B cell (primary cell): Measurements from ENCODE around the gene USH2A.

Source experiments
- EZH2 ChIP-seq: IDR thresholded peaks from 2 replicates; pipeline ENCODE4 v1.6.1; 2012; ENCODE audit warnings: borderline replicate concordance, low read depth, mild to moderate bottlenecking, moderate library complexity, low read length; ENCODE audit not compliant: insufficient read depth, poor library complexity, severe bottlenecking
- TF ChIP-seq, protein P1 (sequence below): fragments of 200-600 bp; IDR thresholded peaks from one replicate; pipeline ENCODE4 v1.8.0; 2022; ENCODE audit warnings: antibody characterized with exemption, mild to moderate bottlenecking

DNA sequence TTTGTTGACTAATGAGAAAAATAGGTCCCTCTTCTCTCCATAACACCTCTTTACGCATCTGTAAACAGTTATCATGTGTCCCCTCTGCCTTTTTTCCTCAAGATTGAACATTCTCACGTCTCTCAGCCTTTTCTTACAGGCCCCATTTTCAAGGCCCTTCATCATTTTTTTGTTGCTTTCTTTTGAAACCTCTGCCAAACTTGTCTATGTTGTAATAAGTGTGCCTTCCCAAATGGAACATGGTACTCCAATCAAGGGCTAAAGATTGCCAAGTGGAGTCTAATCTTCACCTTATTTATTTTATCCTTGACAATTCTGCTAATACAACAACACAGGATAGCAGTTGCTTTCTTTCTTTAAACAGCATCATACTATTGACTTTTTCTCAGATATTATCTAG, 280.3 kb downstream of the USH2A start:
- TF ChIP-seq, protein P1, sequence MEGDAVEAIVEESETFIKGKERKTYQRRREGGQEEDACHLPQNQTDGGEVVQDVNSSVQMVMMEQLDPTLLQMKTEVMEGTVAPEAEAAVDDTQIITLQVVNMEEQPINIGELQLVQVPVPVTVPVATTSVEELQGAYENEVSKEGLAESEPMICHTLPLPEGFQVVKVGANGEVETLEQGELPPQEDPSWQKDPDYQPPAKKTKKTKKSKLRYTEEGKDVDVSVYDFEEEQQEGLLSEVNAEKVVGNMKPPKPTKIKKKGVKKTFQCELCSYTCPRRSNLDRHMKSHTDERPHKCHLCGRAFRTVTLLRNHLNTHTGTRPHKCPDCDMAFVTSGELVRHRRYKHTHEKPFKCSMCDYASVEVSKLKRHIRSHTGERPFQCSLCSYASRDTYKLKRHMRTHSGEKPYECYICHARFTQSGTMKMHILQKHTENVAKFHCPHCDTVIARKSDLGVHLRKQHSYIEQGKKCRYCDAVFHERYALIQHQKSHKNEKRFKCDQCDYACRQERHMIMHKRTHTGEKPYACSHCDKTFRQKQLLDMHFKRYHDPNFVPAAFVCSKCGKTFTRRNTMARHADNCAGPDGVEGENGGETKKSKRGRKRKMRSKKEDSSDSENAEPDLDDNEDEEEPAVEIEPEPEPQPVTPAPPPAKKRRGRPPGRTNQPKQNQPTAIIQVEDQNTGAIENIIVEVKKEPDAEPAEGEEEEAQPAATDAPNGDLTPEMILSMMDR: no peak
- no peak for TF ChIP-seq EZH2
